Adrenal gland (tissue), 5 donors: ENCODE measurements around the gene GAK.

ENCODE experiments used
- CTCF ChIP-seq, 6 experiments: fragments of 450-650 bp in 4 of 6; fragments of 200-600 bp in 2 of 6; sonication (generic) in 1 of 6; IDR thresholded peaks; 1 replicate in 5 of 6; 2 replicates in 1 of 6; pipeline versions ENCODE4 v1.5.1 to v1.8.0; 2016 to 2021; ENCODE audit warnings: antibody characterized with exemption in 6 of 6, mild to moderate bottlenecking in 2 of 6, moderate library complexity in 1 of 6
- POLR2A ChIP-seq, 2 donors: fragments of 450-650 bp; IDR thresholded peaks; one replicate each; pipeline ENCODE4 v1.6.1; 2017; ENCODE audit warnings: antibody characterized with exemption in 2 of 2, mild to moderate bottlenecking in 2 of 2, moderate library complexity in 1 of 2
- donor health status: DM: no; HTN: no; CAD: no.

GRCh38 chr4:924107-925096 is 7.7 kb downstream of the GAK start:
- TF ChIP-seq POLR2A (IDR thresholded peaks at IDR 0.05) (no peak), CTCF (IDR thresholded peaks at IDR 0.05) (no peak)
